Measurements from ENCODE around the gene EZR.

- TF ChIP-seq CTCF (IDR thresholded peaks at IDR 0.05) = no peak
- TF ChIP-seq POLR2A (IDR thresholded peaks at IDR 0.05) = no peak
Observed at GRCh38 chr6:158791274-158791855, 27.8 kb downstream of the EZR start.
